Esophagus squamous epithelium (tissue), 5 donors: Measurements from ENCODE around the gene LCMT1. TPM values are rescaled to one million over a fixed set of nuclear protein-coding genes. Genes with fewer than 3 reads are reported as not detected.

Experiments used
- DNase-seq: peaks from one replicate; lab custom pipeline; 2025; lab: John Stamatoyannopoulos, UW
- H3K27ac ChIP-seq, 4 donors: fragments of 200-600 bp; sonication (generic); one replicate each; pipeline ENCODE4 v1.5.1; 2016 to 2019; ENCODE audit warnings: mild to moderate bottlenecking in 1 of 4
- H3K27me3 ChIP-seq, 4 donors: fragments of 200-600 bp; sonication (generic); 1 replicate in 3 of 4; 2 replicates in 1 of 4; pipeline versions ENCODE4 v1.5.1 to v1.6.0; 2017 to 2021; ENCODE audit warnings: antibody characterized with exemption in 1 of 4
- H3K36me3 ChIP-seq, 3 donors: fragments of 200-600 bp; sonication (generic); one replicate each; pipeline ENCODE4 v1.5.1; 2016 to 2019
- H3K4me1 ChIP-seq, 3 donors: fragments of 200-600 bp; sonication (generic); one replicate each; pipeline ENCODE4 v1.5.1; 2017 to 2019
- H3K4me3 ChIP-seq, 4 donors: fragments of 200-600 bp; sonication (generic); 1 replicate in 3 of 4; 2 replicates in 1 of 4; pipeline ENCODE4 v1.5.1; 2016 to 2019; ENCODE audit warnings: mild to moderate bottlenecking in 2 of 4, moderate library complexity in 1 of 4
- H3K9me3 ChIP-seq, 3 donors: fragments of 200-600 bp; sonication (generic); one replicate each; pipeline ENCODE4 v1.5.1; 2016 to 2019
- POLR2A ChIP-seq, 4 donors: fragments of 450-650 bp; IDR thresholded peaks; one replicate each; pipeline ENCODE4 v1.6.1; 2017; ENCODE audit warnings: antibody characterized with exemption in 4 of 4, mild to moderate bottlenecking in 4 of 4, moderate library complexity in 3 of 4
- WGBS, 2 donors: methylation state at CpG; one replicate each; pipeline ENCODE4 v1.1.5; 2018; 5-methylcytosine and 5-hydroxymethylcytosine counted together
- intact Hi-C: fragments of 100-400 bp; cut with DNase I; formaldehyde crosslinking; loops from one replicate; pipeline ENCODE4 v1.15.0; 2022
- total RNA-seq, 4 donors: library from RNA; depleted of rRNA; stranded (reverse); fragments of >200 nt; gene quantifications; one replicate each; pipeline ENCODE4 v1.1.0, GENCODE V29; 2016
- TF ChIP-seq, protein P1 (sequence below), 6 experiments: fragments of 450-650 bp in 4 of 6; fragments of 200-600 bp in 2 of 6; sonication (generic) in 2 of 6; IDR thresholded peaks; one replicate each; pipeline ENCODE4 v1.5.1; 2016 to 2019; ENCODE audit warnings: antibody characterized with exemption in 6 of 6, mild to moderate bottlenecking in 4 of 6, moderate library complexity in 4 of 6
- donor health status: DM: yes; HTN: yes; CAD: no.

LCMT1 gene
- total RNA-seq, 4 donors from 2014 or later = 20.4 to 35.5 (median 22.6) TPM

DNA sequence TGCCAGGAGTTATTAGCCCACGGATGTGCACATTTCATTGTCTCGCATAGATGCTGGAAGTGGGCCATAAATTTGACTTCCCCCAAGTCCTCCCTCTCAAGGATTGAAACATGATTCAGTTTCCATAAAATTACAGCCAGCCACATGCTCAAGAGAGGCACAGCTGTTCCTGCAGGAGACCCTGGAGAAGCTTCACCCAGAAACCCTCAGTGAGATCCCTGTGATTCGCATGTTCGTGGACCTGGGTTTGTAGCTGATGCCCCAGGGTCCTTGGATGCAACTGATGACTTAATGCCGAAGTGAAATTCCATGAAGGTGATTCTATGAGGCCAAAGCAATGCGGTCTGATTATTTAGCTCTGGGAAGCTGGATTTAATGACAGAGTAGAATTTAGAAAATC, 80.6 kb downstream of the LCMT1 start:
- Histone ChIP-seq H3K4me3 (no peak overlapping the region), H3K27me3 (no peaks in the 10 kb centered on the region), H3K36me3 (no peaks in the 10 kb centered on the region), H3K9me3 (no peaks in the 10 kb centered on the region), H3K27ac (no peak overlapping the region), H3K4me1 (no peaks in the 10 kb centered on the region)
- 51 to 73% methylated on average over 3 to 6 of the region's 6 CpGs for WGBS, 2 donors
- intact Hi-C loops = no loop called here
- no peak for DNase-seq
- TF ChIP-seq POLR2A (IDR thresholded peaks at IDR 0.05) = no peak

DNA sequence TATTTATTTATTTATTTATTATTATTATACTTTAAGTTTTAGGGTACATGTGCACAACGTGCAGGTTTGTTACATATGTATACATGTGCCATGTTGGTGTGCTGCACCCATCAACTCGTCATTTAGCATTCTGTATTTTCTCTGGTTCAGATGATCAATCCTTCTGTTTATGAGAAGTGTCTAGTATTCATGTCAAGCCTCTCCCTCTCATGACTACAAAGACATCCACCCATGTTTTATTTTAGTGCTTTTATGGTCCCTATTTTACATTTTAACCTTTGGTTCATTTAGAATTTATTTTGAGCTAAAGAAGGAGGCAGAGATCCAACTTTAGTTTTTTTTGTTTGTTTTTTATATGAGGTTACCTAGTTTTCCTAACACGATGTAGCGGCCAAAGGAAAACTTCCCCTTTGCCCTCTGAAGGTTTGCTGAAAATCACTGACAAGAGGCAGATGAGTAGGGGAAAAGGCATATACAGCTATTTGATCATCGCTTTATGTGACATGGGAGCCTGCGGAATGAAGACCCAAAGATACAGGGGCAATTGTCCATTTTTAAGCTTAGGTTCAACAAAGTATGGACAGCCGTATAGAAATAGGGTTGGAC, 82.8 kb downstream of the LCMT1 start:
- intact Hi-C loops = no loop called here
- no peak for DNase-seq
- 78 to 86% methylated on average over 7 of the region's 7 CpGs for WGBS, 2 donors
- H3K4me3 ChIP-seq = no peak overlapping the region
- H3K36me3 ChIP-seq = no peaks in the 10 kb centered on the region
- no peak for TF ChIP-seq POLR2A (IDR thresholded peaks at IDR 0.05)
- TF ChIP-seq, protein P1, sequence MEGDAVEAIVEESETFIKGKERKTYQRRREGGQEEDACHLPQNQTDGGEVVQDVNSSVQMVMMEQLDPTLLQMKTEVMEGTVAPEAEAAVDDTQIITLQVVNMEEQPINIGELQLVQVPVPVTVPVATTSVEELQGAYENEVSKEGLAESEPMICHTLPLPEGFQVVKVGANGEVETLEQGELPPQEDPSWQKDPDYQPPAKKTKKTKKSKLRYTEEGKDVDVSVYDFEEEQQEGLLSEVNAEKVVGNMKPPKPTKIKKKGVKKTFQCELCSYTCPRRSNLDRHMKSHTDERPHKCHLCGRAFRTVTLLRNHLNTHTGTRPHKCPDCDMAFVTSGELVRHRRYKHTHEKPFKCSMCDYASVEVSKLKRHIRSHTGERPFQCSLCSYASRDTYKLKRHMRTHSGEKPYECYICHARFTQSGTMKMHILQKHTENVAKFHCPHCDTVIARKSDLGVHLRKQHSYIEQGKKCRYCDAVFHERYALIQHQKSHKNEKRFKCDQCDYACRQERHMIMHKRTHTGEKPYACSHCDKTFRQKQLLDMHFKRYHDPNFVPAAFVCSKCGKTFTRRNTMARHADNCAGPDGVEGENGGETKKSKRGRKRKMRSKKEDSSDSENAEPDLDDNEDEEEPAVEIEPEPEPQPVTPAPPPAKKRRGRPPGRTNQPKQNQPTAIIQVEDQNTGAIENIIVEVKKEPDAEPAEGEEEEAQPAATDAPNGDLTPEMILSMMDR (IDR thresholded peaks at IDR 0.05) = no peak
- H3K27me3 ChIP-seq = no peaks in the 10 kb centered on the region
- no peak overlapping the region for H3K27ac ChIP-seq
- no peaks in the 10 kb centered on the region for H3K9me3 ChIP-seq
- no peaks in the 10 kb centered on the region for H3K4me1 ChIP-seq

DNA sequence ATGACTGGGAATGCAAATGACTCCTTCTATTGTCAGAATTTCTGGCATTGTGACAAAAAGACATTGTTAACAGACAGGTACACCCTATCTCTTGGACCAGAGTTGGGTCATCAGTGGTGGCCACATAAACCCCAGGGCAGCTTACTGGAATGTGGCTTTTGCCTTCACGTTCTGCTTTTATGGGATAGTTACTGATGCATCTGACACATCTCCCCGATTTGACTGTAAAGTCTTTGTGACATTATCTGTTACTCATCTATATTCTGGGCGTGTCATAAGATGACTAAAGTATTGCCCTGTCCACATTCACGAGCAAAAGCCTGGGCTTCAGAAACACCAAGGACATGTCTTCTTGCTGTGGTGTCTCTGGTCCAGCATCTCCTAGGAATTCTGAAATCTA, 86.5 kb downstream of the LCMT1 start:
- TF ChIP-seq, protein P1 (IDR thresholded peaks at IDR 0.05) = no peak
- no peak for TF ChIP-seq POLR2A (IDR thresholded peaks at IDR 0.05)
- intact Hi-C loops = no loop called here
- H3K36me3 ChIP-seq = no peaks in the 10 kb centered on the region
- WGBS, 2 donors = 52 to 59% methylated on average over 4 of the region's 4 CpGs
- no peaks in the 10 kb centered on the region for H3K9me3 ChIP-seq
- no peak overlapping the region for H3K27ac ChIP-seq
- no peak overlapping the region for H3K4me3 ChIP-seq
- DNase-seq = no peak
- H3K27me3 ChIP-seq = no peaks in the 10 kb centered on the region
- H3K4me1 ChIP-seq = no peaks in the 10 kb centered on the region

DNA sequence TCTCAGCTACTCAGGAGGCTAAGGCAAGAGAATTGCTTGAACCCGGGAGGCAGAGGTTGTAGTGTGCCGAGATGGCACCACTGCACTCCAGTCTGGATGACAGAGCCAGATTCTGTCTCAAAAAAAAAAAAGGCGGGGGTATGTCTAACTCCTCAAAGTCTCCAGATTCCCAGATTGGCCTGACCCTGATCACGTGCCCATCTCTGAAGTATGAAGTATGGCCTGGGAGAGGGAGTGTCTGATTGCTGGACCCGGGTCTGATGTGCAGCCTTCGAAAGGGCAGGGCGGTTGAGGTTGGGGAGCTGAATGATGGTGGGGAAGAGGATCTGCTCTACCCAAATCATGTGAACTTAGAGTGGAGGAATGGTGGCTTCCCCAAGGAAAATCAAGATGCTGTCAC, 87.9 kb downstream of the LCMT1 start:
- WGBS, 2 donors = 88 to 94% methylated on average over 6 to 7 of the region's 7 CpGs
- no peaks in the 10 kb centered on the region for H3K27me3 ChIP-seq
- TF ChIP-seq, protein P1 (IDR thresholded peaks at IDR 0.05) = no peak
- no peak for TF ChIP-seq POLR2A (IDR thresholded peaks at IDR 0.05)
- H3K27ac ChIP-seq = no peak overlapping the region
- no peaks in the 10 kb centered on the region for H3K4me1 ChIP-seq
- intact Hi-C loops = no loop called here
- no peak overlapping the region for H3K4me3 ChIP-seq
- DNase-seq = no peak
- H3K9me3 ChIP-seq = no peaks in the 10 kb centered on the region
- no peaks in the 10 kb centered on the region for H3K36me3 ChIP-seq

DNA sequence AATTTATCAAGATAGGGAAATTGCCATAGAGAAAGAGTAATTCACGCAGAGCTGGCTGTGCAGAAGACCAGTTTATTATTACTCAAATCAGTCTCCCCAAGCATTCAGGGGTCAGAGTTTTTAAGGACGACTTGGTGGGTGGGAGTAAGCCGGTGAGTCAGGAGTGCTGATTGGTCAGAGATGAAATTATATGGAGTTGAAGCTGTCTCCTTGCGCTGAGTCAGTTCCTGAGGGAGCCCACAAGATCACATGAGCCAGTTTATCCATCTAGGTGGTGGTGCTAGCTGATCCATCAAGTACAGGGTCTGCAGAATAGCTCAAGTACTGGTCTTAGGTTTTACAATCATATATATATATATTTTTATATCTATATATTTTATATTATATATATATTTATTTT, 99.2 kb downstream of the LCMT1 start:
- Histone ChIP-seq H3K4me1 (no peaks in the 10 kb centered on the region), H3K4me3 (no peak overlapping the region), H3K36me3 (no peaks in the 10 kb centered on the region), H3K27ac (no peak overlapping the region), H3K9me3 (no peaks in the 10 kb centered on the region), H3K27me3 (no peaks in the 10 kb centered on the region)
- no peak for DNase-seq
- 51 to 68% methylated on average over 4 of the region's 4 CpGs for WGBS, 2 donors
- TF ChIP-seq POLR2A (IDR thresholded peaks at IDR 0.05) = no peak
- TF ChIP-seq, protein P1 (IDR thresholded peaks at IDR 0.05) = no peak
- intact Hi-C loops = no loop called here

DNA sequence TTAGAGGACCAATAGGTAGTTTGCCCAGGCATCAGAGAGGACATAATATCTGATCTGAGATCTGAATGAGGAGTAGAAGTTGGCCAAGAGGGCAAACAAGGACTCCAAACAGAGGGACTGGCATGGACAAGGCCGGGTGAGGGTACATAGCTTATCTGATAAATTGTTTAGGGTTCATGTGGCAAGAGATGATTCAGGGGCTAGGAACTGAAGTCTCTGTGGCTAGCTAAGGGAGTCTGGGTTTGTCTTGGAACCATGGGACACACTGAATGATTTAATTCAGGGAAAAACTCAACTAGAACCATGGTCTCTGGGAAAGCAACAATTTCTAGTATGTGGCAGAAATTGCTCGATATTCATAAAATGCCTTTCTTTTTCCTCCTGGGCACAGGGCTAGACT, 101.1 kb downstream of the LCMT1 start:
- Histone ChIP-seq H3K4me1 (no peaks in the 10 kb centered on the region), H3K4me3 (no peak overlapping the region), H3K27me3 (peaks cover 0 to 6% (median 0%) of the 10 kb centered on the region in 4 donors), H3K27ac (no peak overlapping the region), H3K9me3 (no peaks in the 10 kb centered on the region), H3K36me3 (no peaks in the 10 kb centered on the region)
- DNase-seq = no peak
- TF ChIP-seq, protein P1 (IDR thresholded peaks at IDR 0.05) = no peak
- no peak for TF ChIP-seq POLR2A (IDR thresholded peaks at IDR 0.05)
- intact Hi-C loops = no loop called here
- WGBS, 2 donors = 69 to 90% methylated on average over 2 of the region's 2 CpGs
